ENCODE results near the gene SH3RF3. TPM values are rescaled to one million over a fixed set of nuclear protein-coding genes. Genes with fewer than 3 reads are reported as not detected.

The SH3RF3 gene
- total and polyA plus RNA-seq, 9 of the 15 experiments (the other 6 are each of a cell fraction or from before 2014, with no cell fraction given), result 0.02 TPM; not detected in 8

GRCh38 chr2:109205447-109205846 lies 76.4 kb downstream of the SH3RF3 start:
- intact Hi-C loops (cut with micrococcal nuclease), result no loop called here
- no peak overlapping the region for H3K4me3 ChIP-seq
- H2AFZ ChIP-seq (ENCODE audit: low read depth, low read length), result no peak overlapping the region
- no peak for DNase-seq (ENCODE audit: extremely low read depth in 1 of 4, low spot score in 3 of 4)
- H3K9me1 ChIP-seq (ENCODE audit: control insufficient read depth, insufficient read depth, low read length), result no peaks in the 10 kb centered on the region
- FAIRE-seq, result no peak
- H3K9ac ChIP-seq (ENCODE audit: insufficient read depth in 1 of 2, low read depth in 2 of 2, low read length in 2 of 2), result no peak overlapping the region
- no TSS peak for BruUV-seq (replicated peaks)
- H3K27ac ChIP-seq (ENCODE audit: extremely low read depth, low read depth, low read length), result no peak overlapping the region
- WGBS (ENCODE audit: insufficient coverage, low coverage, missing lambda C conversion rate), result 0% methylated on average over 6 of the region's 6 CpGs
- TF ChIP-seq FOXJ2 (tag; IDR thresholded peaks at IDR 0.05) (no peak), CHD2 (IDR thresholded peaks at IDR 0.05; ENCODE audit: low read depth, low read length) (no peak), ZNF589 (CRISPR knock-in tag; IDR thresholded peaks at IDR 0.05; ENCODE audit: low read depth) (no peak), KHSRP (IDR thresholded peaks at IDR 0.05) (no peak)
- TF ChIP-seq, protein P1, sequence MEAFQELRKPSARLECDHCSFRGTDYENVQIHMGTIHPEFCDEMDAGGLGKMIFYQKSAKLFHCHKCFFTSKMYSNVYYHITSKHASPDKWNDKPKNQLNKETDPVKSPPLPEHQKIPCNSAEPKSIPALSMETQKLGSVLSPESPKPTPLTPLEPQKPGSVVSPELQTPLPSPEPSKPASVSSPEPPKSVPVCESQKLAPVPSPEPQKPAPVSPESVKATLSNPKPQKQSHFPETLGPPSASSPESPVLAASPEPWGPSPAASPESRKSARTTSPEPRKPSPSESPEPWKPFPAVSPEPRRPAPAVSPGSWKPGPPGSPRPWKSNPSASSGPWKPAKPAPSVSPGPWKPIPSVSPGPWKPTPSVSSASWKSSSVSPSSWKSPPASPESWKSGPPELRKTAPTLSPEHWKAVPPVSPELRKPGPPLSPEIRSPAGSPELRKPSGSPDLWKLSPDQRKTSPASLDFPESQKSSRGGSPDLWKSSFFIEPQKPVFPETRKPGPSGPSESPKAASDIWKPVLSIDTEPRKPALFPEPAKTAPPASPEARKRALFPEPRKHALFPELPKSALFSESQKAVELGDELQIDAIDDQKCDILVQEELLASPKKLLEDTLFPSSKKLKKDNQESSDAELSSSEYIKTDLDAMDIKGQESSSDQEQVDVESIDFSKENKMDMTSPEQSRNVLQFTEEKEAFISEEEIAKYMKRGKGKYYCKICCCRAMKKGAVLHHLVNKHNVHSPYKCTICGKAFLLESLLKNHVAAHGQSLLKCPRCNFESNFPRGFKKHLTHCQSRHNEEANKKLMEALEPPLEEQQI (IDR thresholded peaks at IDR 0.05), result no peak
- H3K79me2 ChIP-seq (ENCODE audit: control insufficient read depth, insufficient read depth, low read length), result no peaks in the 10 kb centered on the region
- H3K27me3 ChIP-seq (ENCODE audit: control insufficient read depth in 2 of 2, insufficient read depth in 2 of 2, low read length in 2 of 2), result peaks cover 13 to 52% of the 10 kb centered on the region in 2 experiments; a peak in 3 of 5 replicates
- no peaks in the 10 kb centered on the region for H3K36me3 ChIP-seq (ENCODE audit: control insufficient read depth, insufficient read depth, low read length)
- ChIA-PET CTCF (ENCODE audit: low intra/inter-chr PET ratio) (no interaction called here), POLR2A (interaction anchor here (0.9 kb wide), 1 partner anchor 11 kb away, joined by 3 read pairs; no protein-coding TSS in a partner anchor)
- no peak for ATAC-seq
- no peaks in the 10 kb centered on the region for H3K9me3 ChIP-seq (replicated peaks; ENCODE audit: control insufficient read depth, insufficient read depth, low read depth, low read length)
- in situ Hi-C loops (cut with MboI), result no loop called here
- H3K4me1 ChIP-seq (replicated peaks in 1 of 2; ENCODE audit: control insufficient read depth in 2 of 2, insufficient read depth in 2 of 2, low read length in 2 of 2), result no peaks in the 10 kb centered on the region
- peaks cover 18% of the 10 kb centered on the region for H4K20me1 ChIP-seq (replicated peaks; ENCODE audit: control insufficient read depth, insufficient read depth, low read length)
- no peak overlapping the region for H3K4me2 ChIP-seq (ENCODE audit: insufficient read depth, low read length)
